ENCODE data around the gene AGMAT. TPM values are rescaled to one million over a fixed set of nuclear protein-coding genes. Genes with fewer than 3 reads are reported as not detected.

AGMAT gene
- total RNA-seq, 4 donors from 2014 or later, result 0.27 to 1.7 (median 0.59) TPM

DNA sequence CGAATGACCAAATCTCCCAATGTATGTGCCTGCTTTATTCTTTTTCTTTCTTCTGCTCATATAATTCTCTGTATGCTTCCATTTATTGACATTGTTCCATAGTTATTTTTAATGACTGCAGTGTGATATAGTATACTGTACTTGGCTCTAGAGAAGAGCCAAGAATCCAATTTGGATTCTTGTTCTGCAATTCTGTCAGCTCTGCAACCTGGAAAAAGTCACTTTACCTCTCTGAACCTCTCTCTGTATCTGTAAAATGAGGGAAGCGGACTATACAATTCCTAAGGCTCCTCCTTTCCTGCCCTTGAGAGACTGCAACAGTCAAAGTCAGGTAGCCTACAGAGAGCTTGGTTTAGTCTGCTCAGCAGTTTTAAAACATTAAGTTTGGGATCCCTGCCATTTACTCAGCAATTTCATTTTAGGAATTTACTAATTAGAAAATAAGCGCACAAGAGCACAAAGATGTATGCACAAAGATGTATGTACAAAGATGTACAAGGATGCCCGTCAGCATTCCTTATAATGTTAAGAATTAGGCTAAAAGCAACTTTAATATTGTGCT, 43.5 kb downstream of the AGMAT start:
- peaks cover 0 to 100% (median 15%) of the 10 kb centered on the region in 3 donors for H3K36me3 ChIP-seq
- no peaks in the 10 kb centered on the region for H3K27me3 ChIP-seq
- intact Hi-C loops (cut with DNase I), result no loop called here
- H3K4me3 ChIP-seq, result no peak overlapping the region
- no peak for TF ChIP-seq POLR2A (IDR thresholded peaks at IDR 0.05)
- TF ChIP-seq, protein P1, sequence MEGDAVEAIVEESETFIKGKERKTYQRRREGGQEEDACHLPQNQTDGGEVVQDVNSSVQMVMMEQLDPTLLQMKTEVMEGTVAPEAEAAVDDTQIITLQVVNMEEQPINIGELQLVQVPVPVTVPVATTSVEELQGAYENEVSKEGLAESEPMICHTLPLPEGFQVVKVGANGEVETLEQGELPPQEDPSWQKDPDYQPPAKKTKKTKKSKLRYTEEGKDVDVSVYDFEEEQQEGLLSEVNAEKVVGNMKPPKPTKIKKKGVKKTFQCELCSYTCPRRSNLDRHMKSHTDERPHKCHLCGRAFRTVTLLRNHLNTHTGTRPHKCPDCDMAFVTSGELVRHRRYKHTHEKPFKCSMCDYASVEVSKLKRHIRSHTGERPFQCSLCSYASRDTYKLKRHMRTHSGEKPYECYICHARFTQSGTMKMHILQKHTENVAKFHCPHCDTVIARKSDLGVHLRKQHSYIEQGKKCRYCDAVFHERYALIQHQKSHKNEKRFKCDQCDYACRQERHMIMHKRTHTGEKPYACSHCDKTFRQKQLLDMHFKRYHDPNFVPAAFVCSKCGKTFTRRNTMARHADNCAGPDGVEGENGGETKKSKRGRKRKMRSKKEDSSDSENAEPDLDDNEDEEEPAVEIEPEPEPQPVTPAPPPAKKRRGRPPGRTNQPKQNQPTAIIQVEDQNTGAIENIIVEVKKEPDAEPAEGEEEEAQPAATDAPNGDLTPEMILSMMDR (IDR thresholded peaks at IDR 0.05), result no peak
- no peak overlapping the region for H3K27ac ChIP-seq
- no peaks in the 10 kb centered on the region for H3K9me3 ChIP-seq
- no peak for DNase-seq
- 85 to 92% methylated on average over 4 of the region's 4 CpGs for WGBS, 2 donors
- H3K4me1 ChIP-seq, result peaks cover 0 to 6% (median 0%) of the 10 kb centered on the region in 3 donors

DNA sequence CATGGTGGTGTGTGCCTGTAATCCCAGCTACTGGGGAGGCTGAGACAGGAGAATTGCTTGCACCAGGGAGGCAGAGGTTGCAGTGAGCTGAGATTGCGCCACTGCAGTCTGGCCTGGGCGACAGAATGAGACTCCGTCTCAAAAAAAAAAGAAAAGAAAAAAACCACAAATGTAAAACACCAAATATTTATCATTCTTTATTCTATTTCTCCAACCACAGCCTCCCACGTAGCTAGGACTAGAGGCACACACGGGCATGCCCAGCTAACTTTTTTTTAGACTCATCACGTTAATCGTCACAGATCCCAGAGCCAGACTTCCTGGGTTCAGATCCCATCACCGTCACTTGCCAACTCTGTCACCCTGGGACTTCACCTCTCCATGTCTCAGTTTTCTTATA, 44.7 kb downstream of the AGMAT start:
- 86 to 91% methylated on average over 8 of the region's 8 CpGs for WGBS, 2 donors

DNA sequence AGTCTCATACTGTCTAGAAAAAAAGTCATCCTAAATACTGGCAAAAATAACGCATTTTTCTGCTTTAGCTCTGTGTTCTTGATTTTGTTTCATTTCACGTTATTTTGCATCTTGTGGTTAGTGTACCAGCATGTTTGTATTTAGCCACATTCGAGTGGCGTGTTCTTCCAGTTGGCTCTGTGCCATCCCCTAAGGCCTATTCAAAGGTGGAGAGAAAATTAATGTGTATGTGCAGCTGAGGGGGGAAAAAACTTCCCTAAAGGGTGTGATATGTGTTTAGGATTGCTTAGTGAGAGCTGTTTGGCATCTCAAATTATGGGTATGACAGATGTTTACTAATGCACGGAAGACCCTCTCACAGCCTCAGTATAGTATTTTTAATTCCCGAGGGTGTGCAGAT, 46.1 kb downstream of the AGMAT start:
- Histone ChIP-seq H3K27ac (no peak overlapping the region), H3K4me1 (peaks cover 0 to 6% (median 0%) of the 10 kb centered on the region in 3 donors), H3K4me3 (no peak overlapping the region), H3K36me3 (peaks cover 0 to 100% (median 10%) of the 10 kb centered on the region in 3 donors), H3K9me3 (no peaks in the 10 kb centered on the region), H3K27me3 (no peaks in the 10 kb centered on the region)
- TF ChIP-seq, protein P1 (IDR thresholded peaks at IDR 0.05), result no peak
- no peak for TF ChIP-seq POLR2A (IDR thresholded peaks at IDR 0.05)
- DNase-seq, result no peak
- intact Hi-C loops (cut with DNase I), result no loop called here
- WGBS, 2 donors, result 60 to 72% methylated on average over 6 of the region's 6 CpGs

More for the DNA sequence above, 44.7 kb downstream of the AGMAT start:
- no peaks in the 10 kb centered on the region for H3K9me3 ChIP-seq
- no peak overlapping the region for H3K27ac ChIP-seq
- peaks cover 0 to 6% (median 0%) of the 10 kb centered on the region in 3 donors for H3K4me1 ChIP-seq
- intact Hi-C loops (cut with DNase I), result no loop called here
- H3K4me3 ChIP-seq, result no peak overlapping the region
- peaks cover 0 to 100% (median 15%) of the 10 kb centered on the region in 3 donors for H3K36me3 ChIP-seq
- DNase-seq, result no peak
- TF ChIP-seq POLR2A (IDR thresholded peaks at IDR 0.05), result no peak
- TF ChIP-seq, protein P1 (IDR thresholded peaks at IDR 0.05), result no peak
- H3K27me3 ChIP-seq, result no peaks in the 10 kb centered on the region

DNA sequence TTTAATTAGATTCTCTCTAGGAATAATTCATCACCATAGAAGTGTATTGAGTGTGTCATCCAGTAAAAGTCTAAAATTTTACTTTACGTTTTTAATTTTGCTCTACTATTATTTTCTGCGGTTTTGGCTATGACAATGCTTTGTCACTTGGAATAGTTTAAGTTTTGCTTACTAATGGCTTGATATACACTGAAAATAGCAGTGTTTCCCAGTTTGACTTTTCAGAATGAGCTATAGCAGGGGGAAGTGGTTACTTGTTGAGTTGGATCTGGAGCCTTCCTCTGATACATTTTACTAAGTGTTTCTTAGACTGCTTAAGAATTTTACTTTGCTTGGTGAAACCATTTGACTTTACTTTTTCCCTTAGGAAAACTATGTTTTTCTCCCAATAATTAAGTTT, 53.2 kb downstream of the AGMAT start:
- Histone ChIP-seq H3K4me1 (peaks cover 6 to 19% (median 6%) of the 10 kb centered on the region in 3 donors), H3K4me3 (no peak overlapping the region), H3K27me3 (no peaks in the 10 kb centered on the region), H3K36me3 (peaks cover 0 to 56% (median 0%) of the 10 kb centered on the region in 3 donors), H3K9me3 (no peaks in the 10 kb centered on the region), H3K27ac (no peak overlapping the region)
- intact Hi-C loops (cut with DNase I), result no loop called here
- DNase-seq, result no peak
- WGBS, 2 donors, result 65 to 80% methylated on average over 2 of the region's 2 CpGs
- TF ChIP-seq, protein P1 (IDR thresholded peaks at IDR 0.05), result no peak
- TF ChIP-seq POLR2A (IDR thresholded peaks at IDR 0.05), result no peak

DNA sequence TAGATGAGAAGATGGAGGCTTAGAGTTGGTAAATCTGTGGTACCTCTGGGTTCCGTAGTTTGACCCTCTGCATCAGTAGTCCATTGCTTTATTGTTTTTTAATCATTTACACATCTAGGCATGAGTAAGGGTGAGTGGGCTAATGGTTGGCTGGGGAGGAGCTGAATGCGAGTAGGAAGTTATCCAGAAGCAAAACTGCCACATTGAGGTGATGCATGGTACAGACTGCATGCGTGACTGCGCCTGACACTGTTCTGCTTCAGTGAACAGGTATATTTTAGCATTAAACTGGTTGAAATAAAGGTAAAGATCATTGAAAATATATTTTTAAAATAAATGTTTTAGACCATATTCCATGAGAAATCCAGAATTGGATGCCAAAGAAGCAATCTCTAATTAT, 53.8 kb downstream of the AGMAT start:
- Histone ChIP-seq H3K27me3 (no peaks in the 10 kb centered on the region), H3K9me3 (no peaks in the 10 kb centered on the region), H3K4me1 (peaks cover 9 to 23% (median 9%) of the 10 kb centered on the region in 3 donors), H3K4me3 (no peak overlapping the region), H3K36me3 (peaks cover 0 to 49% (median 0%) of the 10 kb centered on the region in 3 donors), H3K27ac (no peak overlapping the region)
- WGBS, 2 donors, result 94 to 95% methylated on average over 4 of the region's 4 CpGs
- intact Hi-C loops (cut with DNase I), result no loop called here
- no peak for TF ChIP-seq POLR2A (IDR thresholded peaks at IDR 0.05)
- TF ChIP-seq, protein P1 (IDR thresholded peaks at IDR 0.05), result no peak
- no peak for DNase-seq

Measured in esophagus squamous epithelium (tissue), 5 donors.